GM19372 (cell line): ENCODE measurements around the gene FLT3.
"Not testable (repeated sequence)": the region's sequence is repeated elsewhere in the genome, so short reads cannot be mapped to it uniquely, and the experiment has no call there.

Source experiments
- ATAC-seq: cut with Tn5 transposase; IDR thresholded peaks from one replicate; pipeline ENCODE4 v1.9.1; 2021; ENCODE audit warnings: mild to moderate bottlenecking, low read depth, moderate library complexity; ENCODE audit not compliant: unreplicated experiment

FLT3 gene

GRCh38 chr13:27964741-27965323 is 135.5 kb downstream of the FLT3 start:
- ATAC-seq, result no peak

GRCh38 chr13:27964206-27964605 is 136.2 kb downstream of the FLT3 start:
- not testable (repeated sequence) for ATAC-seq

GRCh38 chr13:27963491-27963890 is 136.9 kb downstream of the FLT3 start:
- no peak for ATAC-seq

- no peak for ATAC-seq
Measured at GRCh38 chr13:27962982-27963381, 137.4 kb downstream of the FLT3 start.

GRCh38 chr13:27962128-27962841 is 138.1 kb downstream of the FLT3 start:
- ATAC-seq, result no peak

- ATAC-seq, result no peak
Measured at GRCh38 chr13:27961227-27962085, 138.9 kb downstream of the FLT3 start.

GRCh38 chr13:27960362-27961226 is 139.8 kb downstream of the FLT3 start:
- ATAC-seq, result no peak

GRCh38 chr13:27959976-27960361 is 140.4 kb downstream of the FLT3 start:
- no peak for ATAC-seq

GRCh38 chr13:27956576-27957300 is 143.6 kb downstream of the FLT3 start:
- no peak for ATAC-seq

- ATAC-seq, result no peak
Measured at GRCh38 chr13:27955014-27955591, 145.3 kb downstream of the FLT3 start.

- ATAC-seq, result peak; percentile 7
Measured at GRCh38 chr13:27954406-27954851, 145.9 kb downstream of the FLT3 start.

GRCh38 chr13:27953676-27954405 is 146.5 kb downstream of the FLT3 start:
- peak; percentile 86 for ATAC-seq
